K562 (cell line): Measurements from ENCODE around the gene XKR7. TPM values are rescaled to one million over a fixed set of nuclear protein-coding genes. Genes with fewer than 3 reads are reported as not detected.

Experiments used
- ATF3 ChIP-seq, 2 experiments: fragments of 450-650 bp in 1 of 2; sonication (generic) in 1 of 2; formaldehyde crosslinking in 1 of 2; IDR thresholded peaks in 1 of 2; conservative IDR thresholded peaks in 1 of 2; 2 replicates each; pipeline versions ENCODE4 v1.6.1 to v1.8.1; 2016 to 2023; ENCODE audit warnings: mild to moderate bottlenecking in 2 of 2, moderate library complexity in 2 of 2, inconsistent platforms in 1 of 2, missing genetic modification reagents in 1 of 2
- ATF7 ChIP-seq: fragments of 450-650 bp; IDR thresholded peaks from 2 replicates; pipeline ENCODE4 v1.7.1; 2014; ENCODE audit warnings: mild to moderate bottlenecking, moderate library complexity
- BHLHE40 ChIP-seq: IDR thresholded peaks from 2 replicates; pipeline ENCODE4 v1.6.1; 2011; ENCODE audit warnings: low read length, improper control_type of control experiment
- CAMTA2 ChIP-seq: fragments of 250-450 bp; sonication (Bioruptor Pico); conservative IDR thresholded peaks from 2 replicates; pipeline ENCODE4 v1.5.1; 2022
- EHMT2 ChIP-seq: fragments of 450-650 bp; IDR thresholded peaks from 2 replicates; pipeline ENCODE4 v1.6.1; 2018; ENCODE audit warnings: antibody characterized with exemption
- ETV6 ChIP-seq, 3 experiments: fragments of 150-350 bp in 1 of 3; sonication (generic) in 1 of 3; formaldehyde crosslinking in 1 of 3; IDR thresholded peaks; 2 replicates each; pipeline versions ENCODE4 v1.6.1 to v1.8.0; 2014 to 2022; ENCODE audit warnings: borderline replicate concordance in 2 of 3, low read depth in 2 of 3, antibody characterized with exemption in 1 of 3, low read length in 1 of 3, mild to moderate bottlenecking in 1 of 3, missing genetic modification reagents in 1 of 3
- FOXK1 ChIP-seq: sonication (generic); formaldehyde crosslinking; IDR thresholded peaks from 2 replicates; pipeline ENCODE4 v1.8.0; 2022; ENCODE audit warnings: missing genetic modification reagents, mild to moderate bottlenecking, borderline replicate concordance
- HOMEZ ChIP-seq: fragments of 250-450 bp; sonication (Bioruptor Pico); IDR thresholded peaks from 2 replicates; pipeline ENCODE4 v1.4.0; 2020; ENCODE audit warnings: mild to moderate bottlenecking, moderate library complexity
- ID3 ChIP-seq, 2 experiments: fragments of 250-450 bp in 1 of 2; fragments of 450-650 bp in 1 of 2; sonication (Bioruptor Pico) in 1 of 2; IDR thresholded peaks; 2 replicates each; pipeline versions ENCODE4 v1.6.1 to v1.8.0; 2016 to 2021; ENCODE audit warnings: mild to moderate bottlenecking in 2 of 2, moderate library complexity in 2 of 2, missing compliant biosample characterization in 1 of 2, missing genetic modification characterization in 1 of 2
- KLF6 ChIP-seq: fragments of 250-450 bp; sonication (Bioruptor Pico); IDR thresholded peaks from 2 replicates; pipeline ENCODE4 v1.4.0; 2020; ENCODE audit warnings: mild to moderate bottlenecking, moderate library complexity, borderline replicate concordance
- LCOR ChIP-seq: sonication (generic); formaldehyde crosslinking; IDR thresholded peaks from 2 replicates; pipeline ENCODE4 v1.8.0; 2022; ENCODE audit warnings: mild to moderate bottlenecking, missing genetic modification reagents
- MCM7 ChIP-seq, 2 experiments: fragments of 450-650 bp; IDR thresholded peaks; 2 replicates each; pipeline ENCODE4 v1.6.1; 2016 to 2018
- NCOA4 ChIP-seq: fragments of 450-650 bp; IDR thresholded peaks from 2 replicates; pipeline ENCODE4 v1.6.1; 2018; ENCODE audit warnings: mild to moderate bottlenecking; ENCODE audit not compliant: partially characterized antibody
- PRDM10 ChIP-seq: fragments of 450-650 bp; IDR thresholded peaks from 2 replicates; pipeline ENCODE4 v1.6.1; 2018; ENCODE audit not compliant: partially characterized antibody
- SMARCA5 ChIP-seq: fragments of 450-650 bp; IDR thresholded peaks from 2 replicates; pipeline ENCODE4 v1.6.1; 2016
- STAG1 ChIP-seq: sonication (generic); formaldehyde crosslinking; IDR thresholded peaks from 2 replicates; pipeline ENCODE4 v1.5.0; 2020; ENCODE audit warnings: missing genetic modification reagents, borderline replicate concordance
- XRCC4 ChIP-seq: IDR thresholded peaks from one replicate; pipeline ENCODE4 v1.6.1; 2011; ENCODE audit not compliant: insufficient read depth, insufficient read length; ENCODE audit errors: extremely low read depth
- XRCC5 ChIP-seq: fragments of 200-400 bp; formaldehyde crosslinking; IDR thresholded peaks from 2 replicates; pipeline ENCODE4 v1.6.1; 2017; ENCODE audit warnings: low read depth, mild to moderate bottlenecking, low read length
- ZNF165 ChIP-seq: fragments of 250-450 bp; sonication (Bioruptor Pico); IDR thresholded peaks from 2 replicates; pipeline ENCODE4 v1.4.0; 2020; ENCODE audit warnings: borderline replicate concordance
- ZNF655 ChIP-seq: fragments of 250-450 bp; sonication (Bioruptor Pico); IDR thresholded peaks from 2 replicates; pipeline ENCODE4 v1.5.0; 2021
- ZNF778 ChIP-seq: fragments of 450-650 bp; formaldehyde crosslinking; IDR thresholded peaks from 2 replicates; pipeline ENCODE4 v1.4.0; 2020; ENCODE audit warnings: mild to moderate bottlenecking, moderate library complexity
- polyA plus RNA-seq, 8 experiments: library from polyadenylated mRNA; depleted of rRNA in 4 of 8; stranded (reverse) in 5 of 8; unstranded in 3 of 8; fragments of >200 nt; fragmentation: Nextera tagmentation in 2 of 8; fragmentation: Illumina TruSeq in 1 of 8; extraction: Ambion mirVana in 2 of 8; extraction: Trizol in 1 of 8; gene quantifications; 2 replicates each; pipeline versions ENCODE4 v1.2.1 to v1.2.3, GENCODE V29; 2011 to 2014; ENCODE audit warnings: inconsistent platforms in 1 of 8, missing spikeins in 1 of 8
- total RNA-seq, 7 experiments: library from RNA; depleted of rRNA in 6 of 7; stranded (reverse); fragments of >200 nt in 6 of 7; fragmentation: Illumina TruSeq in 2 of 7; extraction: Trizol in 2 of 7; gene quantifications; 2 replicates each; pipeline versions ENCODE4 v1.2.1 to v1.2.3, GENCODE V29; 2011 to 2021; ENCODE audit warnings: low replicate concordance in 1 of 7

The XKR7 gene
- total and polyA plus RNA-seq, 9 of the 15 experiments (the other 6 are each of a cell fraction or from before 2014, with no cell fraction given) = 0.02 TPM; not detected in 8

- TF ChIP-seq ZNF655 (no peak), ATF7 (no peak; the same call in 1 of the 2 replicates), LCOR (CRISPR knock-in tag) (no peak), XRCC5 (0 out of 2 replicates have a peak, but pooled peaks have one; percentile 3), KLF6 (no peak), HOMEZ (CRISPR knock-in tag) (no peak), ATF3 (IDR thresholded peaks at IDR 0.05) (peak; percentile 68), ATF3 (CRISPR knock-in tag; conservative IDR thresholded peaks at IDR 0.05) (no peak), ZNF165 (CRISPR knock-in tag) (no peak), NCOA4 (no peak), EHMT2 (no peak), ETV6 (IDR thresholded peaks at IDR 0.05; ENCODE audit: borderline replicate concordance in 1 of 2, low read depth in 2 of 2, low read length in 1 of 2) (no peak), ETV6 (CRISPR knock-in tag; IDR thresholded peaks at IDR 0.05; ENCODE audit: borderline replicate concordance) (no peak), PRDM10 (peak; percentile 12), ID3 (CRISPR knock-in tag; IDR thresholded peaks at IDR 0.05) (no peak), ID3 (tag; IDR thresholded peaks at IDR 0.05) (no peak), CAMTA2 (CRISPR knock-in tag) (no peak), MCM7 (IDR thresholded peaks at IDR 0.05) (no peak), ZNF778 (CRISPR knock-in tag) (no peak), FOXK1 (CRISPR knock-in tag) (no peak), BHLHE40 (no peak), SMARCA5 (0 out of 2 replicates have a peak, but pooled peaks have one; percentile 25), STAG1 (CRISPR knock-in tag) (no peak), XRCC4 (no peak)
Measured at GRCh38 chr20:31951203-31951529, 16.8 kb upstream of the XKR7 start (continued).
